Neuron (in vitro differentiated cells): ENCODE results near the gene TIMM9.

ENCODE experiments used
- H2AFZ ChIP-seq: one replicate; pipeline ENCODE4 v1.6.1; 2013; ENCODE audit warnings: low read depth, mild to moderate bottlenecking, inconsistent platforms, low read length, moderate library complexity
- H3K27me3 ChIP-seq: one replicate; pipeline ENCODE4 v1.6.1; 2013; ENCODE audit warnings: low read length; ENCODE audit not compliant: insufficient read depth
- H3K36me3 ChIP-seq: one replicate; pipeline ENCODE4 v1.6.1; 2013; ENCODE audit warnings: low read length; ENCODE audit not compliant: insufficient read depth
- H3K4me1 ChIP-seq: one replicate; pipeline ENCODE4 v1.6.1; 2013; ENCODE audit warnings: low read length; ENCODE audit not compliant: insufficient read depth
- H3K4me3 ChIP-seq: 2 replicates; pipeline ENCODE4 v1.5.1; 2013; ENCODE audit warnings: mild to moderate bottlenecking, low read length, moderate library complexity
- H3K9me3 ChIP-seq: one replicate; pipeline ENCODE4 v1.6.1; 2013; ENCODE audit warnings: low read length

Gene TIMM9

DNA sequence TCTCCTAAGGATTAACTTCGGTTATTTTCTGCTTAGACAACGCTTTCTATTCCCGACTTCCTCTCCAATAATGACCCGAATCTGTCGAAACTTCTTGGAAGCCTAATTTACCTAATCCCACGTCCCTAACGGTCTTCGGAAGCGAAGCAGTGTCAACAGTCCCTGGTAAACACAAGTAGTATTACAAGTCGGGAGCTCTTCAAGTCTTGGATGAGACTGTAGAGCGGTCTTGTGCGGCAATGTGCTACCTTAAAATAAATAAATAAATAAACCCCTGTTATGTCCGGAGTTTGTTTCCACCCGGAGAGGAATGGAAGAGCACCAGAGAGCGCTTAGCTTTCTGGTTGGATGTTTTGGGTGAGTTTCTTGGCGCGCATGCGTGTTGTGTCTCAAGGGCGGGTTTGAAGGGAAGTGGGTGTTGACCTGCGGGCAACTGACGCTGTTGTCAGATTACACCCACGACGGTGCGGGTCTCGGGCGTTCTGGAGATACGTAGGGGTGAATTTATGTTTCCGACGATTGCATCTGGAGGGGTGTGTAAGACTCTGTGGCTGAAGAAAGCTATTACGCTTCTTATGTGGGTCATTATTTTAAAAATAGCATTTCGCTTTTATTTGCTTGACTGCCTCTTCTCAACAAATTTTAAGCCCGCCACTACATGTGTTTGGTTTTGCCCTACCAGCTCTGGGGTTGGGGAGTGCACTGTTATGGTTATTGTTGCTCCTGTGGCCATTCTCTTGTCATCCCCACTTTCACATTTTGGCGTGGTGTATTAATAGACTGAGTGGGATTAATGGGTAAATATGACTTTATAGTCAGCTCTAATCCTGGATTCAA is at the start of gene TIMM9, which contains the start of gene KIAA0586:
TSS of gene TIMM9 (minus strand) at position 251 of the 837 bp plus-strand sequence. CDS start 15,586 bp downstream, outside the sequence.
TSS of gene KIAA0586 (plus strand) at position 439 of the 837 bp plus-strand sequence. CDS start 546 bp downstream, outside the sequence.
- Histone ChIP-seq H3K9me3 (no peaks in the 10 kb centered on the region), H3K27me3 (no peaks in the 10 kb centered on the region), H3K4me1 (peaks cover 18% of the 10 kb centered on the region), H3K36me3 (peaks cover 18% of the 10 kb centered on the region), H3K4me3 (peak within 1 kb of the TSS; percentile 81), H2AFZ (peak within 1 kb of the TSS; percentile 84)

DNA sequence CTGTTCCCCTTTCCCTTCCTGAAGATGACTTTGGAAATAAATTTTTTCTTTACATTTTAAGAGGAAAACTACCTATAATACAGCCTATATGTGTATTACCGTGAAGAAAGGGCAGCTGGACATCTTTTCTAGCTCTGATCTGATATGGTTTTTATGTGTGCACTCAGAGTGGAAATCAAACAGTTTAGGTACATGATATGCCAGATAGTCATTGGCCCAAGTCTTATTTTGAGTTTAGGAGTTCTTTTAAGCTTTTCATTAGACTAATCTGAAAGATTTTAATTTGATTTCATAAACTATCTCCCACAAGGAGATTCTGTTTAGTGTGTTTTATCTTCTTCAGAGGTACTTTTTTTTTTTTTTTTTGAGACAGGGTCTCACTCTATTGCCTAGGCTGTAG is 49.0 kb upstream of the TIMM9 start:
- H3K27me3 ChIP-seq: no peaks in the 10 kb centered on the region
- peaks cover 3% of the 10 kb centered on the region for H3K9me3 ChIP-seq
- H2AFZ ChIP-seq: no peak overlapping the region
- no peaks in the 10 kb centered on the region for H3K4me1 ChIP-seq
- peaks cover 39% of the 10 kb centered on the region for H3K36me3 ChIP-seq
- no peak overlapping the region for H3K4me3 ChIP-seq

GRCh38 chr14:58469309-58469708 is 42.0 kb upstream of the TIMM9 start:
- Histone ChIP-seq H3K4me3 (no peak overlapping the region), H3K36me3 (peaks cover 36% of the 10 kb centered on the region), H3K27me3 (no peaks in the 10 kb centered on the region), H2AFZ (no peak overlapping the region), H3K9me3 (no peaks in the 10 kb centered on the region), H3K4me1 (no peaks in the 10 kb centered on the region)

DNA sequence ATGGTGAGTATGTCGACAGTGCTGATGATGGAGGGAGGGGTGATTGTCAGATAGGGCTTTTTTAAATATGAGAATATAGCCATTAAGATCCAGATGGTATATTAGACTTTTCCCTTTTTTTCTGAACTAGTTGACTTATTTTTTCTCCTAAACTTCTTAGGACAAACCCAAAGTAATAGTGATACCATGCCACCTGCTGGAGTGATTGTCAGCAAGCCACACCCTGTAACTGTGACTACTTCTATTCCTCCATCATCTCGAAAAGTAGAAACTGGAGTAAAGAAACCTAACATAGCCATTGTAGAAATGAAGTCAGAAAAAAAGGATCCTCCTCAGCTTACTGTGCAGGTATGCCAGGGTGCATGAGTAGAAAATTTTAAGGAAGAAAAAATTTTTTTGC is 40.2 kb upstream of the TIMM9 start:
- H3K4me3 ChIP-seq: no peak overlapping the region
- no peak overlapping the region for H2AFZ ChIP-seq
- H3K36me3 ChIP-seq: peaks cover 45% of the 10 kb centered on the region
- no peaks in the 10 kb centered on the region for H3K27me3 ChIP-seq
- H3K4me1 ChIP-seq: no peaks in the 10 kb centered on the region
- H3K9me3 ChIP-seq: no peaks in the 10 kb centered on the region

DNA sequence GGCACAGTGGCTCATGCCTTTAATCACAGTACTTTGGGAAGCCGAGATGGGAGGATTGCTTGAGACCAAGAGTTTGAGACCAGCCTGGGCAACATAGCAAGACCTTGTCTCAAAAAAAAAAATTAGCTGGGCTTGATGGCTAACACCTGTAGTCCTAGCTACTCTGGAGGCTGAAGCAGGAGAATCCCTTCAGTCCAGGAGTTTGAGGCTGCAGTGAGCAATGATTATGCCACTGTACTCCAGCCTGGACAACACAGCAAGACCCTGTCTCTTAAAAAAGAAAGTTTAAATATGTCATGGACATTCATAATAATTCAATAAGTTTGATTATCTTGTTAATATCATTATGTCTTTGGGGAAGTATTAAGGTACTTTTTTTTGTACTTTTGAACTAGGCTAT is 39.1 kb upstream of the TIMM9 start:
- Histone ChIP-seq H3K4me3 (no peak overlapping the region), H2AFZ (no peak overlapping the region), H3K27me3 (no peaks in the 10 kb centered on the region), H3K9me3 (no peaks in the 10 kb centered on the region), H3K4me1 (no peaks in the 10 kb centered on the region), H3K36me3 (peaks cover 49% of the 10 kb centered on the region)

DNA sequence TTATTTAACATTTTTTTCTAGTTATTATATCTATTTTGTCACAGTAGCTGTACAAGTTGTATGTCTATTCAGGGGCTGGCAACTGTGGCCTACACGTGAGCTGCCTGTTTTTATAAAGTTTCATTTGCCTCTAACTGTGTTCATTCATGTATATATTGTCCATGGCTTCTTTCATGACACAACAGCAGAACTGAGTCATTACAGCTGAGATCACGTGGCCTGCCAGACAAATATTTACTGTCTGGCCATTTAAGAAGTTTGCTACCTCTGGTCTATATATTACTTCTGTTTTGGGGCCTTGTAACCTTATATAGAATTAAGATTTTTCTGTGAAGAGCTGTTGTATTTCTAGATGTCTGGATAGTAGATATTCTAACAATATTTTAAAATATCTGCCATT is 38.1 kb upstream of the TIMM9 start:
- Histone ChIP-seq H3K27me3 (no peaks in the 10 kb centered on the region), H3K4me3 (no peak overlapping the region), H3K36me3 (peaks cover 50% of the 10 kb centered on the region), H3K4me1 (no peaks in the 10 kb centered on the region), H2AFZ (no peak overlapping the region), H3K9me3 (no peaks in the 10 kb centered on the region)

DNA sequence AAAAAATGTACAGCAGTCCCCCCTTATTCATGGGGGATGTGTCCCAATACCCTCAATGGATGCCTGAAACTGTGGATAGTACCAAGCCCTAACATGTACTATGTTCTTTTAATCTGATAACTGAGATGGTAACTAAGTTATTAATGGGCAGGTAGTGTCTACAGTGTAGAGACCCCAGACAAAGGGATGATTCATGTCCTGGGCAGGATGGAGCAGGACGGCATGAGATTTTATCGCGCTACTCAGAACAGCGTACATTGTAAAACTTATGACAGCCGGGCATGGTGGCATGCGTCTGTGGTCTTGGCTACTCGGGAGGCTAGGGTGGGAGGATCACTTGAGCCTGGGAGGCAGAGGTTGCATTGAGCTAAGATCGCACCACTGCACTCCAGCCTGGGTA is 37.3 kb upstream of the TIMM9 start:
- Histone ChIP-seq H3K4me1 (no peaks in the 10 kb centered on the region), H3K4me3 (no peak overlapping the region), H3K36me3 (peaks cover 57% of the 10 kb centered on the region), H2AFZ (no peak overlapping the region), H3K9me3 (no peaks in the 10 kb centered on the region), H3K27me3 (no peaks in the 10 kb centered on the region)

- Histone ChIP-seq H3K27me3 (no peaks in the 10 kb centered on the region), H2AFZ (no peak overlapping the region), H3K4me1 (no peaks in the 10 kb centered on the region), H3K4me3 (no peak overlapping the region), H3K9me3 (no peaks in the 10 kb centered on the region), H3K36me3 (peaks cover 58% of the 10 kb centered on the region)
Measured at GRCh38 chr14:58463147-58463546, 35.8 kb upstream of the TIMM9 start.

DNA sequence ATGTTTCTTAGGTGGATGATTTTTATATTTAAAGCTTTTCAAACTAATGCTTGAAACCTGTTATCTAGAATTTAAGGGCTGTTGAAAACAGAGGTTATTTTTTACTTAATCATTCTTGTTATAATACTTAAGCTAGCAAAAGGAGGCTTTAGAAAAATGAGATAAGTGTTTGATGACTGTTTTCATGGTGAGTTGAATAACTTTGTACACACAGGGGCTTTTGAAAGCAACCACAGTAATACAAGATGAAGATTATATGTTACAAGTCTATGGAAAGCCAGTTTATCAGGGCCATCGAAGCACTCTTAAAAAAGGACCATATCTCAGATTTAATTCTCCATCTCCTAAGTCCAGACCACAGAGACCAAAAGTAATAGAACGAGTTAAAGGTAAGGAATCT is 33.4 kb upstream of the TIMM9 start:
- no peak overlapping the region for H2AFZ ChIP-seq
- no peak overlapping the region for H3K4me3 ChIP-seq
- H3K4me1 ChIP-seq: no peaks in the 10 kb centered on the region
- H3K27me3 ChIP-seq: no peaks in the 10 kb centered on the region
- peaks cover 56% of the 10 kb centered on the region for H3K36me3 ChIP-seq
- H3K9me3 ChIP-seq: no peaks in the 10 kb centered on the region

GRCh38 chr14:58455593-58456265 is 28.4 kb upstream of the TIMM9 start:
- Histone ChIP-seq H2AFZ (no peak overlapping the region), H3K27me3 (no peaks in the 10 kb centered on the region), H3K4me3 (no peak overlapping the region), H3K4me1 (no peaks in the 10 kb centered on the region), H3K36me3 (peaks cover 65% of the 10 kb centered on the region), H3K9me3 (peaks cover 3% of the 10 kb centered on the region)

DNA sequence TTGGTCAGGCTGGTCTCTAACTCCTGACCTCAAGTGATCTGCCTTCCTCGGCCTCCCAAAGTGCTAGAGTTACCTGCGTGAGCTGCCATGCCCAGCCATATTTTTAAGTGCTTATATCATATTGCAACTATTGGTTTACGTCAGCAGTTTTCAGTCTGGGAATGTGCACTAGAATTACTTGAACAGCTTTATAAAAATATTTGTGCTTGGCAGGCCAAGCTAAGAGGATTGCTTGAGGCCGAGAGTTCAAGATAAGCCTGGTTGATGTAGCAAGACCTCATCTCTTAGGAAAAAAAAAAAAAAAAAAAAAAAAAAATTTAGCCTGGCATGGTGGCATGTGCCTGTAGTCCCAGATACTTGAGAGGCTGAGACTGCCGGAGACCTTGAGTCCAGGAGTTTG is 17.3 kb upstream of the TIMM9 start:
- Histone ChIP-seq H3K36me3 (peaks cover 53% of the 10 kb centered on the region), H2AFZ (no peak overlapping the region), H3K4me1 (no peaks in the 10 kb centered on the region), H3K27me3 (no peaks in the 10 kb centered on the region), H3K4me3 (no peak overlapping the region), H3K9me3 (no peaks in the 10 kb centered on the region)

DNA sequence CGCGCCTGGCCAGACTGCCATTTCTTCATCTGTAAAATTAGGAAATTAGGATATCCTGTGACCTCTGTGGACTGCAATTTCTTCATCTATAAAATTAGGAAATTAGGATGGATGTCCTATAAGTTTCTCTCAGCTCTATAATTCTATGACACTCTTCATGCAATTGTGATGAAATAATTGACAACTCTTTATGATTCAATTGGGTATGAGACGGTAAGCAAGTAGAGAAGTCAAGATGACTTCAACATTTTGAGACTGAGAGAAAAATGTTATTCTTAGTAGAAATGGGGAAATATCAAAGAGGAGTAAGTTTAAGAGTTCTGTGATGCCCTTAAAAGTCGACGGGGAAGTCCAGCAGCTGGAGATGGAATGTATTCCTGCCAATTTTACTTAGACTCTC is 12.1 kb upstream of the TIMM9 start:
- Histone ChIP-seq H2AFZ (no peak overlapping the region), H3K9me3 (no peaks in the 10 kb centered on the region), H3K27me3 (no peaks in the 10 kb centered on the region), H3K36me3 (peaks cover 60% of the 10 kb centered on the region), H3K4me1 (no peaks in the 10 kb centered on the region), H3K4me3 (no peak overlapping the region)

GRCh38 chr14:58430156-58430555 is 2.8 kb upstream of the TIMM9 start:
- no peaks in the 10 kb centered on the region for H3K27me3 ChIP-seq
- H3K9me3 ChIP-seq: no peaks in the 10 kb centered on the region
- H3K36me3 ChIP-seq: peaks cover 35% of the 10 kb centered on the region
- H3K4me1 ChIP-seq: peaks cover 18% of the 10 kb centered on the region
- peak overlapping the region; percentile 81 for H3K4me3 ChIP-seq
- no peak overlapping the region for H2AFZ ChIP-seq
